ENCODE data around the gene ATXN1.
"Not testable (repeated sequence)": the region's sequence is repeated elsewhere in the genome, so short reads cannot be mapped to it uniquely, and the experiment has no call there.

The ATXN1 gene

GRCh38 chr6:16718356-16718755 lies 42.9 kb downstream of the ATXN1 start:
- DNase-seq: no peak

GRCh38 chr6:16717275-16717942 lies 43.9 kb downstream of the ATXN1 start:
- DNase-seq: no peak

DNA sequence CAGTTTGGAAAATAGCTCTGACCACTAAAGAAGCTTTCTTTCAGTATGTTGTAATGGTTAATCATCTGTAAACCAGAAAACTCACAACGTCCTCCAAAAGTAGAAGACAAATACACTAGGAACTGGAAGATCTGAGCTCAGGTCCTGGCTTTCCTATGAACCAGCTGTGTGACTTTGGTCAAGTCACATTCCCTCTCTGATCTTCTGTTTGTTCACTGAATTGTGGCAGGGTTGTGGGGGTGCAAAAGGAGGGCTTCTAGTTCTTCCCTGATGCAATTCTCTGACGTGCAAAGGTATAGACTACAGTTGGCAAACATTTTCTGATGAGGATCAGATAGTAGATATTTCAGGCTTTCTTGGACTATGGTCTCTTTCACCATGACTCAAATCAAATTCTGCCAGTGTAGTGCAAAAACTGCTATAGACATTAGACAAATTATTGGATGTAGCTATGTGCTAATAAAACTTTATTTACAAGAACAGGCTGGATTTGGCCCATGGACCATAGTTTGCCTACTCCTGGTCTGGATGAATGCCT lies 44.9 kb downstream of the ATXN1 start:
- no peak for DNase-seq

DNA sequence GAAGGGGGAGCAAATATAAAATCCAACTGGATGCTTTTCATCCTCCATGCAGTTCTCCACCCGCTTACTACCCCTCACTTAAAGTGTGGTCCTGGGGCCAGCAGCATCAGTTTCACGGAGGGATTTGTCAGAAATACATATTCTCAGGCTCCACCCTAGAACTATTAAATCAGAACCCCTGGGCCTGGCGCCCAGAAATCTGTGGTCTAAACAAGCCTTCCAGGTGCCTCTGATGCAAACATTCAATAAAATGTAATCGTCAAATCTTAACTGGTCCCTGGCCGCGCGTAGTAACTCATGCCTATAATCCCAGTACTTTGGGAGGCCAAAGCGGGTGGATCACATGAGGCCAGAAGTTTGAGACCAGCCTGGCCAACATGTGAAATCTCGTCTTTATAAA lies 47.7 kb downstream of the ATXN1 start:
- DNase-seq: no peak

GRCh38 chr6:16712931-16713484 lies 48.3 kb downstream of the ATXN1 start:
- no peak for DNase-seq

GRCh38 chr6:16712255-16712930 lies 48.9 kb downstream of the ATXN1 start:
- no peak for DNase-seq

GRCh38 chr6:16711546-16712254 lies 49.6 kb downstream of the ATXN1 start:
- no peak for DNase-seq

GRCh38 chr6:16706911-16707783 lies 54.1 kb downstream of the ATXN1 start:
- DNase-seq: no peak

DNA sequence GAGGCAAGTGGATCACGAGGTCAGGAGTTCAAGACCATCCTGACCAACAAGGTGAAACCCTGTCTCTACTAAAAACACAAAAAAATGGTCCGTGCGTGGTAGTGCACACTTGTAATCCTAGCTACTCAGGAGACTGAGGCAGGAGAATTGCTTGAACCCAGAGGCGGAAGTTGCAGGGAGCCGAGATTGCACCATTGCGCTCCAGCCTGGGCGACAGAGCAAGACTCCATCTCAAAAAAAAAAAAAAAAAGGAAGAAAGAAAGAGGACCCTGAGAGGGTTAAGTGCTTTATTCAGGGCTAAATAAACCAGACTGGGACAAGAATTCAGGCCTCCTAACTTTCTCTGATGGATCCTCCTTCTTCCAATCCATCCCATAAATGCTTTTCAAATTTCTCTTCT lies 54.8 kb downstream of the ATXN1 start:
- not testable (repeated sequence) for DNase-seq

DNA sequence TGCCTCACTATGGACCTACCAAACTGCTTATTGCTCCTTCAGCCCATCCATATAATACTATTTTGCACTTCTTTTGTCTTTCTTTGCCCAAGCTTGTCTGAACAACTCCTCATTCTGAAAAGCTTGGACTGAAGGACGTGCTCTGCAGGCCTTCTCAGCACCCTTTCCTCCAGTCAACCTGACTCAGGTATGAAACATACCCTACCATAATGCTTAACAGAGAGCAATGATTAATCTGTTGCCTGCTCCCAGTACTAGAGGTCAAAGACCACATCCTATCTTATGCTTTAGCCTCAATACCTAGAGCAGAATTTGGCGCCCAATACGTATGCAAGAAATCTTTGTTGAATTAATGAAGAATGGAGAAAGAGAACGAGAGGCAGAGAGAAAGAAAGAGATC lies 55.2 kb downstream of the ATXN1 start:
- no peak for DNase-seq

DNA sequence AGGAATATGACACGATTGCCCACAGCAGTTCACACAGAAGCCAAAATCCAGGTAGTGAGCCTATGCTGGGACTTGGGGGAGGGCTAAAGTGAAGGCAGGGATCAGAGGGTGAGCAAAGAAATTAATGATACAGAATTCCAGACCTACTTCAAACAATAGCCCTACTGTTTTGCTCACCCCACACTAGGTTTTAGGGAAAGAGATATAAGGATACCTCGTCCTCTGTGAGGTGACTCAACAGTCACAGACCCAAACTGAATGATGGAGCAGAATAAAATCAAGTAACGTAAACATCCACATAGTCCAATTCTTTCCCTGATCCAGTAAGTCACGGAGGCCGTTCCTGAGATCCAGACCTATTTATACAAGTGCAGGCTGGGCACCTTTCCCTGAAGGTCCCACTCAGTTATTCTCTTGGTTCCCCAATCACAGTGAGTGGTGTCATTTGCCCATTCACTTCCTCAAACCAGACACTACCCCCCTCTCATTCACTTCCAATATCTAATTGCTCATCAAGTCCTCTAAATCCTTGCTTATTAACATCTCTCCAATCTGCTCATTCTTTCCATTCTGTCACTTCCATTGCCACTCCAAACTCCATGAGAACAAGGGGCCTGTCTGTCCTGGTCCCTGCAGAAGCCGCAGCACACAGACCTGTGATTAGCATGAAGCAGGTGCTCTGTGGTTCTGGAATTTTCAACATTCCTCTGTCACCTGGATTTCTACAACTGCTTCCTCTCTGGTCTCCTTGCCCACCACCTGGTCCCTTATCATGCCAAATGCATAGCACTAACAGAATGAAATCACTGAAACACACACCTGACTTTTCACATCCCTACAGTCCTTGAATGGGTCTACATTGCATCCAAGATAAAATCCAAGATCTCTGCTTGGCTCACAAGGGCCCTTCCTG lies 55.9 kb downstream of the ATXN1 start:
- no peak for DNase-seq

GRCh38 chr6:16704401-16705045 lies 56.7 kb downstream of the ATXN1 start:
- DNase-seq: no peak

GRCh38 chr6:16702627-16703378 lies 58.5 kb downstream of the ATXN1 start:
- not testable (repeated sequence) for DNase-seq

DNA sequence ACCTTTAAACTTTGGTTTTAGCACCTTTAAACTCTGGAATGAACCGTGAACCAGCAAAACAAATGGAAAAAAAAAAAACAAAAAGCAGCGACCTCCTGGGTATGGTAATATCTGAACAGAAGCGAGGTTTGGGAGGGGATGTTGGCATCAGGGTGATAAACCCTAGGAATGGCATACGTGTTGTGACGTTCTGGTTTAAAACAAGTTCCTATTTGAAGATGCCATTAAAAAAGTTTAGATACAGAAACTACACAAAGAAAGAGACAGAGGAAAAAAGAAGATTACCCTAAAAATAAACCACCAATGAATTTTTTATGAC lies 60.4 kb downstream of the ATXN1 start:
- no peak for DNase-seq

DNA sequence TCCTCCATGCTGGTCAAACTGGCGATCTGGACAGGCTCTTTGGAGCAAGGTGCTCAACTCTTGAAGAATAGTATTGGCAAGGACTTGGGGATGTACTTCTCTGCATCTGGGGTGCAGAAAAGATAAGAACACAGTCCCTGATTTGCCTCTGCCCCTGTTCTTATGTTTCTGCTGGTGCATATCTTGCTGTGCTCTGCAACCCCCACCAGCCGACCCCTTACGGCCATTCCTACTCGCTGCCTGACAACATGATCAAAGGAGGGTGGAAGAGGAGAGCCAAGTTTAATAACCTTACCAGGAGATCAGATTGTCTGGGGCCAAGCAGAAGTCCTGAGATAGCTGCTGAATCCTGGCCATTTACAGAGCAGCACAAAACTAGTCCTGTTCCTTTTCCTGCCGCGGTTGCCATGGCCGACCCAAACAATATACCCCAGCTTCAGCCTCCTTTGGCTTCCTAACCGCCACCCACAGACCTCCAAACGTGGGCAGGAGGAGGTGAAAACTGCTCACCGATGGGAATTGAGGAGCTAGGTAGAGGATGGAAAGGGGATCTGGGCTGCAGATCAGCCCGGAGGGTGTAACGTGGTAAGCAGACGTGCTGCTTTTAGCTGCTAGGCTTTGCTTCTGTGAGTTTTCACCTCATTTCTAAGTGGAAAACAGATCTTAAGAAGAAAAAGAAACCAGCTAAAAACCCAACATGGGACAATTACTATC lies 60.9 kb downstream of the ATXN1 start:
- DNase-seq: no peak

GRCh38 chr6:16698997-16699868 lies 62.0 kb downstream of the ATXN1 start:
- DNase-seq: no peak

- no peak for DNase-seq
These were observed 63.1 kb downstream of the ATXN1 start for GRCh38 chr6:16698162-16698533.

- no peak for DNase-seq
These were observed 63.7 kb downstream of the ATXN1 start for GRCh38 chr6:16697437-16698161.

Measured in DMS79 treated with DMSO at 0.1 percent for 48 hours (cell line).